Measurements from ENCODE around the gene PDGFA.
"Not testable (repeated sequence)": the region's sequence is repeated elsewhere in the genome, so short reads cannot be mapped to it uniquely, and the experiment has no call there.

PDGFA gene

DNA sequence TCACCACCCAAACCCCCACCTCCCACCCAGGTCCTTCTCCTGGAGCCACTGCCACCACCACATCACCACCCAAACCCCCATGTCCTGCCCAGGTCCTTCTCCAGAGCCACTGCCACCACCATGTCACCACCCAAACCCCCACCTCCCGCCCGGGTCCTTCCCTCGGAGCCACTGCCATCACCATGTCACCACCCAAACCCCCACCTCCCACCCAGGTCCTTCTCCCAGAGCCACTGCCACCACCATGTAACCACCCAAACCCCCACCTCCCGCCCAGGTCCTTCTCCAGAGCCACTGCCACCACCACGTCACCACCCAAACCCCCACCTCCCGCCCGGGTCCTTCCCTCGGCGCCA is 31.9 kb upstream of the PDGFA start:
- DNase-seq: not testable (repeated sequence)

DNA sequence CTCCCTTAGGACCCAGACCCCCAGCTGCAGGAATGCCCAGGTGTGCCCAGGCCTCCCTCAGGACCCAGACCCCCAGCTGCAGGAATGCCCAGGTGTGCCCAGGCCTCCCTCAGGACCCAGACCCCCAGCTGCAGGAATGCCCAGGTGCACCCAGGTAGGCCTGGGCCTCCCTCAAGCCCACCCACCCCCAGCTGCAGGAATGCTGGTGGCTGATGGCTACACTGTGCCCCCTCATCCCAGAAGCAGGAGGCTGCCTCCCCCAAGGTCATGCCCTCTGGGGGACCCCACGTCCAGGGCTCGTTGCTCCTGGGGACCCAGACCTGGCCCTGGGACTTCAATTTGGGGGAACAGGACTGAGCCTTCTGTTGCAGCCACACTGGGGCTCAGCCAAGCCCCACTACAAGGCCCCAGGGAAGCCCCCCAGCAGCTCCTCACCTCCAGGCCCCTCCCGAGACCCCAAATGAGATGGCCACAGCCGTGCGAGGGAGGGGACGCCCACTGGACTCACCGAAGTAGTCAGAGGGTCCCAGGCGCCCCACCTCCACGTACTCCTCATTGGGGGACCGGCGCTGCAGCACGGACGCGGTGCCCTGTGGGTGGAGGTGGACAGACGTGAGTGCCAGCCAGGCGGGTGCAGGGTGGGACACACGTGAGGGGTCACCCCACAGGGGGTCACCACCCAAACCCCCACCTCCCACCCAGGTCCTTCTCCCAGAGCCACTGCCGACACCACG is 31.4 kb upstream of the PDGFA start:
- no peak for DNase-seq

DNA sequence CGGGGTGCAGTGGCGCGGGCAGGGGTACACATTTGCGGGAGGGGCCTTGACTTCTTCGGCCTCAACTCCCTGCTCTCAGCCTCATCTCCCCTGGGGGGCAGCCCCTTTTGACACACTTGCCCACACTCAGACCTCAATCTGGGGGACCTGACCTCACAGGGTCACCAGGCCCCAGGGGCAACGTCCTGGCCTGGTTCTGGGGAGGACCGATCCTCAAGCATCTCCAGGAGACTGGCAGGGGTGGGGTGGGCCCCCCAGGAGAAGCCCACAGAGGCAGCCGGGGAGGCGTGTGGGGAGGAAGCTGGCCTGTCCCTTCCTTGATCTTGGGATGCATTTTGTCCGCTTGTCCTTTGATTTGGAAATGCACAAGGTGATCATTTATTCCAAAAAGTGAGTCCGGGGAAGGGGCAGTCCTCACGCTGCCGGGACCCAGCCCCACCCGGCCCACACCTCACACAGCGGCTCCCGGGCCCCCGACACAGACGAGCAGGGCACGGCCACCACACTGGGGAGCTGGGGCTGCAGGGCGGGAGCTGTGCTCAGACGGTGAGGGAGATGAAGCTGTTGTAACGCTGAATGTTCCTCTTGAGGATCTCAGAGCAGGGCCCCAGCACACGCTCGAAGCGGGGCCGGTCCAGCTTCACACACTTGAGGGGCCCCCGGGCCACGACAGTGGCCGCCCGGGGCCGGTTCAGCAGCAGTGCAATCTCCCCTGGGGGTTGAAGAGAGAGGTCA is 30.4 kb upstream of the PDGFA start:
- no peak for DNase-seq

DNA sequence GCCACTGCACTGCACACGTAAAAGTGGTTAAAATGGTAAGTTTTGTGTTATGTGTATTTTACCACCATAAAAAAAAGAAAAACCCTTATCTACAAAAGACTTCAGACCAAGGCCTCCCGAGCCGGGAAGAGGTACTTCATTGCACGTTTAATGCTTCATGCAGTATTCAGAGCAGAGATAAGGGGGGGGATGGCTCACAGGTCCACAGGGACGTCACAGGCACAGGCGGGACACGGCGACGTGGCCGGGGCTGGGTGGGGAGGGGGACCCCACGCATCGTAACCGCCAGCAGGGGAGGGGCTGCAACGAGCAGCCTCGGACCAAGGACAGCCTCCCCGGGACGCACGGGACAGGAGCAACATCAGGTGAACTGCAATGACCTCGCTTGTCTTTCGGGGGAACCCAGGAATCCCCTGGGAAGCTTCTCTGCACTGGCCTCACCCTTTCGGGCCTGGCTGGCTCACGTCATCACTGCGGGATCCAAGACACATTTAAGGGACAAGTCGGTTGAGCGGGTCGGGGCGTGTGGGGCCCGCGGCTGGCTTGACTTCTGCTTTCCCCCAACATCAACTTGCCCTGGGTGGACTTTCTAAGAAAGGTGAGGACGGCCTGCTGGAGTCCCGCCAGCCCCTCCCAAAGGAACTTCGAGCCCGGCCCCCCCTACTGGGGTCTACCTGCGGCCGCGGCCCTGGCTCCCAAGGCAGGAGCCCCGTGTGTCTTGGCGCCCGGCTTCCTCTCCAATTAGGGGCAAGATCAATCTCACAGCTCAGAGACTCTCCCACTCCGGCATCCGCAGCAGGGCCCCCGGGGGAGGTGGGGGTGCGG is 29.6 kb upstream of the PDGFA start:
- no peak for DNase-seq

DNA sequence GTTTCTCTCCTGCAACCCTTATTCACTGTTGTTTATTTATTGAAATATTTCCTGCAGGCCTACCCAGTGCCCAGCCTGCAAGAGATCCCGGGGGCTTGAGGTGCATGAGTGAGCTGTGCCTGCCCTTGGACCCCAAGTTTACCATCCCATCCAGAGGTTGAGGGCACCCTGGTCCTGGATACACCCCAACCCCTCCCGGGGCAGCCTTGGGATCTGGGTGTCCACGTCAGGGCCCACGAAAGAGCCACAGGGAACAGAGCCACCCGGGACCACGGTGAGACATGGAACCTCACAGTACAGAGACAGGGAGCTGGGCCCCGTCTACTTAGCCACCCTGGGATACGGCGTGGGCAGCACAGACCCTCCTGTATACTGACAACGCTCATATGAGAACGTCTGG is 28.8 kb upstream of the PDGFA start:
- DNase-seq: no peak

DNA sequence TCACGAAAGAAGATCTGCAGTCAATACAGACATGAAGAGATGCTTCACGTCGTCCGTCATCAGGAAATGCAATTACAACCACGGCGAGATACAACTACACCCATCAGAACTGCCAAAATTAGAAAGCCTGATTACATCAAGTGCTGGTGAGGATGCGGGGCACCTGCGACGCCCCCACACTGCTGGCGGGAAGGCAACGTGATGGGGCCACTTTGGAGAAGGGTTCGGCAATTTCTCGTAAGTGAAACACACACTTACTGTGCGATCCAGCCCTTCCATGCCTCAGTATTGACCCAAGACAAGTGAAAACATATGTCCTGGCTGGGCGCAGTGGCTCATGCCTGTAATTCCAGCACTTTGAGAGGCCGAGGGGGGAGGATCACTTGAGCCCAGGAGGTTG is 25.8 kb upstream of the PDGFA start:
- DNase-seq: no peak

DNA sequence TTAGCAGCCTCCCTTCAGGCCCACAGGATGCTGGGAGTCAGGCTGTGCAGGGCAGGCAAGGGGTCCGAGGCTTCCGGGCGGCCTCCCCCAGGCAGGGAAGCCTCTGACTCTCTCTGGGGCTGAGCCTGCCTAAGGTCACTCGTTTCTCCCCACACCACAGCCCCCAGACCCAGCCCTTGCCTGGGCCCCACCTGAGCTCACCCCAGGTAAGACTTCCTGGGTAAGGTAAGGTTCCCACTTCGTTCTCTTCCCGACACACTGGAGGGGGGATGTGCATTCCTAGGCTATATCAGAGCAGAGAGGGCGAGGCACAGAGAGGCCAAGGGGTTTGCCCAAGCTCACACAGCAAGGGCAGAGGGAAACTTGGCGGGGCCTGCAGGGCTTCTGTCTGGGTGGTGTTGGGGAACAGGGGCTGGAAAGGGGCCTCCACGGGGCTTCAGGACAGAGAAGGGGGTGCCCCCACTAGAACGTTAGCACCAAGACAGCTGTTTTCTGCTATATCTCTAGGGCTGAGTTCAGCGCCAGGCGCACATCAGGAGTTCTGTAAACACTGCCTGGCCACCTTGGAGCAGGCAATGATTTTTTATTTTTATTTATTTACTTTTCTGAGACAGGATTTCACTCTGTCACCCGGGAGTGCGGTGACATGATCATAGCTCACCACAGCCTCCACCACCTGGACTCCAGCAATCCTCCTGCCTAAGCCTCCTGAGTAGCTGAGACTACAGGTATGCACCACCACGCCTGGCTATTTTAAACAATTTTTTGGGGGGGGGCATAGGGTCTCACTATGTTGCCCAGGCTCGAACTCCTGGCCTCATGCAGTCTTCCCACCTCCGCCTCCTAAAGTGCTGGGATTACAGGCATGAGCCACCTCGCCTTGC is 24.9 kb upstream of the PDGFA start:
- DNase-seq: no peak

DNA sequence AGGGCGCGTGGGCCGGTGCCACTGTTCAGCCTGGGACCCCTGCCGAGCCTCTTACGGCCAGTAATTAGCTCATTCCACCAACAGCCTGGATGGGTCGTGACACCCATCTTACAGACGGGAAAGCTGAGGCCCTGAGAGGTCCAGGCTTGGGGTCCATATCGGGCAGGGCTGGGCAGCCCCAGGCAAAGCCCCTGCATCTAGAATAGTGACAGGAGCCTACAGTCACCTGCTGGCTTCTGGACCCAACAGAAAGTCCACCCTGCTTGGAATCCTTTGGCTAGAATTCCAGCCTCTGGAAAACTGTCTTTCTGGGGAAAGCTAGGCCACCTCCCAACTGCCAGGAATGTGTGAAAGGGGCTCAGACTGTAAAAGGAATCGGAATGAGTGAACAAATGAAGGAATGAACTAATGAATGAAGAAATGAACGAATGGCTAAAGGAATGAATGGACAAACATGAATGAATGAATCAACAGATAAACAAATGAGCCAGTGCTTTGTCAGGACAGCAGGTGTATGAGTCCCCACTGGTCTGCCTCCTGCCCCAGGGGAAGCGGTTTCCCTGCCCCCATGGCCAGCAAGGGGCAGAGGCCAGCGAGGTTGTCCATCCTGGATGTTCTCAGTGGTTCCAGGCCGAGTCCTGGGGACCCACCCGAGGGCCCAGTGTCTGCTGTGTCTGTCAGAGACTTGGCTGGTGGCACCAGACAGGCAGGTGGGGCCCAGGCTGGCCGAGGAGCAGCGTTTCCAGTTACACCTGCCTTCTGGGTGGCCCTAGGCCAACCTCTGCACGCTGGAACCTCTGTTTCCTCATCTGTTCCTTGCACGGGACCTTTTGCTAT is 24.1 kb upstream of the PDGFA start:
- no peak for DNase-seq

DNA sequence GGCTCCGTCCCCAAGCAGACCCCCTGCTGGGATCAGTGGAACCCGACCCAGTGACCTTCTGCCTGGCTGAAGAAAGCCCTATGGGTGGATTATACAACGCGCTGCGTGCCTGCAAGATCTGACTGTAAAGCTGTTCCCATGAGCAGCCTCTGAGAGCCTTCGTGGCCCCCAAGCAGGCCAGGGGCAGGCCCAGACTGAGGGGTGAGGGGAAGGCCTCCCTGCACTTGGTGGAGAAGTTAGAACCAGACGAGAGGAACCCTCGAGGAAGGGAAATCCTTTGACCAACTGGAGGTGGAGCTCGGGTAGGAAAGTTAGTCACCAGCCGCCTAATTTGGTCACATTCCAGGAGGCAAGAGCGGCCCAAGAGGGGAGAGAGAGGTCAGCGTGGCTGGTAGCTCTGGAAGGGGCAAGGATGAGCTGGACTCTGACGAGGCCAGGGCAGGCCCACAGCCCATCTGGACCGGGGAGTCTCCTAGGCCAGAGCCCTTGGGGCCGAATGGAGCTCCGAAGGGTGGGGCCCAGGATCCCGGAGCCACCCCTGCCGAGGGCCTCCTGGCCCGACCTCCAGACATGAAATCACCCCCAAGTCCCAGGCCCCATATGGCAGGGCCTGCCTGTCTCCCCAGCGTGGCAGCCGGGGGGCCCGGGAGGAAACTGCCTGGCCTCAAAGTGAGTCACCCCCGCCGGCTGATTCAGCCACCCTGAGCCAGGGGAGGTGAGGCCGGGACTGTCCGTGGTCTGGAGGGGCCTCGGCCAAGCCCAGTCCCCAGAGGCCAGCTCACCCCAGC is 23.3 kb upstream of the PDGFA start:
- no peak for DNase-seq

DNA sequence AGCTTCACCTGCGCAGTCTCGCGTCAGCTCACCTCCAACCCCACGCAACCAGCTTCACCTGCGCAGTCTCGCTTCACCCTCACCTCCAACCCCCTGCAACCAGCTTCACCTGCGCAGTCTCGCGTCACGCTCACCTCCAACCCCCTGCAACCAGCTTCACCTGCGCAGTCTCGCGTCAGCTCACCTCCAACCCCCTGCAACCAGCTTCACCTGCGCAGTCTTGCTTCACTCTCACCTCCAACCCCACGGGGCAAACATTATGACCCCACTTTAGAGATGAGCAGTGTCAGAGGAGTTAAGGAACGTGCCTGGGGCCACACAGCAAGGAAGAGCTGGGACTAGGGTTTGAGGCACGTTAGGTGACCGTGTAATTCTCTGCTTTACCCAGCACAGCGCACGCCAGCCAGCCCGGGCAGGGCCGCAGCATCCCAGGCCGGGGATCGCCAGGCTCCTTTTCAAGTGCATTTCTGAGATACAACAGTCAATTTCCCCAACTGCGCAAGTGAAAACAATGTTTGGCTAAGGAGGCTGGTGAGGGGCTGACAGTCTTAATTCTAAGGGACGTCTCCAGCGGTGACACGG is 22.6 kb upstream of the PDGFA start:
- DNase-seq: no peak

DNA sequence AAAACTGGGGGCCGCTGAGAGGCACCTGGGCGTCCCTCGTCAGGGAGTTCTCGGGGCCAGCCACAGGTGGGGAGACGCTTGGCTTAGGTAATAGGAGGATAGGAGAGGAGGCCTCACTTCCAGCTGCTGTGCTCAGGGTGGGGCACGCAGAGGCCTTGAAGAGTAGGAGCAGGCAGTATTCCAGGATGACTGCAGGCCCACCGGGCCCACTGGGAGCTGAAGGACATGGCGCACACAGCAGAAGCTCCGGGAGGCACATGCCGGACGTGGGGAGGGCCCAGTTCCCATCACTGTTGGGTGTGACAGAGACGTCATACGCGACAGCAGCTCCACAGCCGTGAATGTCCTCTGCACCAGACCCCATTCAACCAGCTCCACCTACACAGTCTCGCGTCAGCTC is 22.0 kb upstream of the PDGFA start:
- no peak for DNase-seq

DNA sequence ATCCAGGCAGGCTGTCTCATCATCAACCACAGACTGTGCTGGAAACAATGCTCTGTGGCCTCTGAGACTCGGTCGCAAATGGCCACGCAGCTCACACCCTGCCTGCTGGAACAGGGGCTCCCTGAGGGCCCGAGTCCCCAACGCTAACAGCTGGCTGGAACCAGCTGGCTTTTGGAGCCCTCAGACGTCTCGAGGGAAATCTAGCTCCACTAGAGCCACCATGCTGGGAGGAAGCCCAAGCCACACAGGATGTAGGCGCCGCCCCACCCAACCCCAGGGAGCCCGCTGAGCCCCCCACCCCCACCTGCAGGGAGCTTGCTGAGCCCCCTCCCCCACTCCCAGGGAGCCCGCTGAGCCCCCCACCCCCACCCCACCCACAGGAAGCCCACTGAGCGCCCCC is 21.4 kb upstream of the PDGFA start:
- no peak for DNase-seq

DNA sequence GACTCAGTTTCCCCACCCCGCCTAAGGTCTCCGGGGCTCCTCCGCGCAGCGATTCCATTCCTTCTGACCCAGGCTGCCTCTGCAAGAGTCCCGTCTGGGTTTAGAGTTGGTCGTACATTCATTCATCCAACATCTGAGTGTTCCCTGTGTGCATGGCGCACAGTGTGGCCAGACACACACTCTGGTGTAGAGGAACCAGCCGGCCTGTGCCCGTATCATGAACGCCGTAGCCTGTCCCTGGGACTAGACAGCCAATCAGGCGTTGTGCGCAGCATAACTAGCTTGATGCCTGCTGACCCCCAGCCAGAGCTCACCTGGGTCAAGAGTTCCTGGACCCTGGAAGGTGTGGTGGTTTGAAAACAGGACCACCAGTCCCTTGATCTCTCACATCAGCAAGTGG is 20.9 kb upstream of the PDGFA start:
- DNase-seq: no peak

DNA sequence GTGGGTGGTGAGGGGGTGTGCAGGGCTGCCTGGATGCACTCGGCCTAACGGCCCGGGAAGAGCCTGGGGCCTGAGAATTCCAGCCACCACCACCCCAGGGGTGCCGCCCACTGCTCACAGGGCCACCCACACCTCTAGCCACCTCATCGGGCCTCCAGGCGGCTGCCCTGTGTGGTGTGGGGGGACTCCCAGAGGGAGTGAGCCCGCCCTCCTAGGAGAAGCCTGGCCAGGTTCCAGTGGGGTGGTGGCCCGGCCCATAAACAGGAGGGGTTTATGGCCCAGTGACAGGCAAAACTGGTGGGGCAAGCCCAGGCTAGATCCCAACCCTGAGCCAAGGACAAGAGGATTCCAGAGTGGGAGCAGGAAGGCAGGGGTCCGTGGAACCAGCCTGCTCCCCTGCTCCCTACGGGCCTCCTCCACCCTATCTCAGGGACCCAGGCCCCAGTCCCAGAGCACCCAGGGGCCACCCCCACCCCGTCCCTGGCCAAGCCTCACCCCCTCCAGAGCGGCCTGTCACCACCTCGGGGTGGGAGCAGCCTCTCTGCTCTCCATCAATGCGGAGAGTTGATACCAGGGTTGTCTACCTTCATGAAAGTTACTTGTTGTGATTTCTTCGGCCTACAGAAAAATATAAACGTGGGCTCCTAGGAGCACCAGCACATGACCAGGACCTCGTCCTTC is 20.2 kb upstream of the PDGFA start:
- no peak for DNase-seq

DNA sequence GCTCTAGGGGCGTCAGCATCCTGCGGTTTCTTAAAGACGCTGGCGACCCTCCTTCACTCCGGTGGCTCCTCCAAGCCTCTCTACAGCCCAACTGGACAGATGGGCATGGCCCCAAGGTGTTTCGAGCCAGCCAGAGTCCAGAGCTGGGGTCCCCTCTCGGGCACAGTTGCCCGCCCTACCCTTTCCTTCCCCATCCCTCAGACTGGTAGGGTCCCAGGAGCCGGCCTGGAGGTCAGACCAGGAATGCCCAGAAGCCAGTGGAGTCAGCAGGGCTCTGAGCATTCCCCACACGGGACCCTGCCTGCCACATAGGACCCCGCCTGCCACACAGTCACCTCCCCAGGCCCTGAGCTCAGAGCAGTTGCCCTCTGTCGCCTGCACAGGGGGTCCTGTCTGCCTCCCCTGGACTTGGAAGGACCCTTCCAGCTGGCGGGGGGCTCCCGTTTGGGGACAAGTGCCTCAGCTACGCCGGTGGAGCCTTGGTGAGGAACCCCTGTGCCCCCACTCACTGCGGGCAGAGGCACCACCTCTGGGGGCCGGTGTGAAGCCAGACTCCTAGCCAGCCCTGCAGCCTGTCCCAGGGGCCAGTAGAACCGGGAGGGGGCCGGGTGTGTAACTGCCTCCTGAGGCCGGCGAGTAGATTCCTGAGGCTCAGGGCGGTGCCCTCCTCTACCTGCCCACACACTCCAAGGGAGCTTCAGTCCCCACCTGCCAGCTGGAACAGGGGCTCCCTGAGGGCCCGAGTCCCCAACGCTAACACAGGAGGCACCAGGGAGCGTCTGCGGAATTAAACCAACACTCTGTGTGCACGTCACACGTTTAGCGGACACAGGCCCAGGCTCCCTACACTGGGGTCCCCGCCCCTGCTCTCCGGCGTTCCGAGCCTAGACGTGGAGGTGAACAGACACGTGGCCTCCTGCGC is 19.4 kb upstream of the PDGFA start:
- DNase-seq: no peak

DNA sequence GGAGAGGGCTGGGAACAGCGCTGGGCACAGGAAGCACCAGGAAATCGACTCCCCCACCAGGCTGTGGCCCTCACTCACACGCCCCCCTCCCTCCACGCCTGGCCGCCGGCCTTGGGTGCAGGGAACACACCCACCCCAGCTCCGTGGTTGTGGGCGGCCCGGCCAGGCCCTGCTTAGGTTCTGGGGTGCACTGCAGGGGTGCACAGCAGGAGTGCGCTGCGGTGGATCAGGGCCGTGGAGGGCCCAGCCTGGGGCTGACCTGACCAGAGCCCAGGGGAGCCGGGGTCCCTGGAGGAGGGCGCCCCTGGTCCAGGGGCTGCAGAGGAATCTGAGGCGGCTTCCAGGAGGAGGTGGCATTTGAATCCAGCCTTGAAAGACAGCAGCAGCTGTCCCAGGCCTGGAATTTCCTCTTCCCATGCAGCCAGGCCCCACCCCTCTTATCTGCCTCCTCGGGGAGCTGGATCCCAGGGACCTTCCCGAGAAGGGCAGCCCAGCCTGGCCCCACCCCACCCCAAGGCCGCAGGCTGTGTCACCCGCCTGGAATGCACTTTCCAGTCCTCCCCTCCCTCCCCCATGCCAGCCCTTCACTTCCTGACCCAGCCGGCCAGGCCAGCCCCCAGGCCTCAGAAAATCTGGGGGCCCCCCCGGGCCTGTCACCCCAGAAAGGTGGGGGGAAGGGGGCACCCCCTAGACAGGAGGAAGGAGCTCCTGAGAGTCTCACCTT is 18.4 kb upstream of the PDGFA start:
- DNase-seq: no peak

DNA sequence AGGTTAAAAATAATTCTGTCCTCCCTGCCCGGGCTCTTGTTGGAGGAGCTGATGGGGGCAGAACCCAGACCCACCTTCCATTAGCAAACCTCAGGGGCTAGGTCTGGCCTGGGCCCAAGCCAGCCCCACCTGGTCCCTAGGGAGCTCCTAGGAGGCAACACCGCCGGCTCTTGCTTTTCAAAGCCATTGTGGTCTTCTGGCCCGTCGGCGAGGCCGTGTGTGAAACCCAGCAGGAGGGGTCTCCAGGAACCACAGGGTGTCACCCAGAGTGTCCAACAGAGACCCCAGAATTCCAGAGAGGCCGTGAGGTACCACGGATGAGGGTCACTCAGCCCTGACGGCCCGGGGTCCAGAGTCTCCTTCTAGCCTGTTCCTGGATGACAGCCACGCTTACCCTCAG is 16.6 kb upstream of the PDGFA start:
- no peak for DNase-seq

DNA sequence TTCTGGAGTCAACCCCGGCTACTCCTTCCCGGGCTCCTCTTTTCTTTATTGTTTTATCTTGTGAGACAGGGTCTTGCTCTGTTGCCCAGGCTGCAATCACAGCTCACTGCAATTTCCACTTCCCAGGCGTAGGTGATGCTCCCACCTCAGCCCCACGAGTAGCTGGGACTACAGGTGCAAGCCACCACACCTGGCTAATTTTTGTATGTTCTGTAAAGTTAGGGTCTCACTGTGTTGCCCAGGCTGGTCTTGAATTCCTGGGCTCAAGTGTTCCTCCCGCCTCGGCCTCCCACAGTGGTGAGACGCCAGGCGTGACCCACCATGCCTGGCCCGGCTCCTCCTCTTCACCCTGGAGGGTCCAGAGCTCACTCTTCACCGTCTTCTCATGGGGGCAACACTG is 15.3 kb upstream of the PDGFA start:
- DNase-seq: no peak
